GM18858 (cell line): ENCODE data around the gene SLC9A3.

Source experiments
- ATAC-seq: cut with Tn5 transposase; IDR thresholded peaks from one replicate; pipeline ENCODE4 v1.9.1; 2021; ENCODE audit not compliant: unreplicated experiment

SLC9A3 gene

GRCh38 chr5:446066-446882, 78.0 kb downstream of the SLC9A3 start:
- ATAC-seq = no peak

- no peak for ATAC-seq
These were observed 78.7 kb downstream of the SLC9A3 start for GRCh38 chr5:445591-445990.

GRCh38 chr5:444226-444625, 80.0 kb downstream of the SLC9A3 start:
- no peak for ATAC-seq

- ATAC-seq = no peak
These were observed 80.8 kb downstream of the SLC9A3 start for GRCh38 chr5:443239-444151.

DNA sequence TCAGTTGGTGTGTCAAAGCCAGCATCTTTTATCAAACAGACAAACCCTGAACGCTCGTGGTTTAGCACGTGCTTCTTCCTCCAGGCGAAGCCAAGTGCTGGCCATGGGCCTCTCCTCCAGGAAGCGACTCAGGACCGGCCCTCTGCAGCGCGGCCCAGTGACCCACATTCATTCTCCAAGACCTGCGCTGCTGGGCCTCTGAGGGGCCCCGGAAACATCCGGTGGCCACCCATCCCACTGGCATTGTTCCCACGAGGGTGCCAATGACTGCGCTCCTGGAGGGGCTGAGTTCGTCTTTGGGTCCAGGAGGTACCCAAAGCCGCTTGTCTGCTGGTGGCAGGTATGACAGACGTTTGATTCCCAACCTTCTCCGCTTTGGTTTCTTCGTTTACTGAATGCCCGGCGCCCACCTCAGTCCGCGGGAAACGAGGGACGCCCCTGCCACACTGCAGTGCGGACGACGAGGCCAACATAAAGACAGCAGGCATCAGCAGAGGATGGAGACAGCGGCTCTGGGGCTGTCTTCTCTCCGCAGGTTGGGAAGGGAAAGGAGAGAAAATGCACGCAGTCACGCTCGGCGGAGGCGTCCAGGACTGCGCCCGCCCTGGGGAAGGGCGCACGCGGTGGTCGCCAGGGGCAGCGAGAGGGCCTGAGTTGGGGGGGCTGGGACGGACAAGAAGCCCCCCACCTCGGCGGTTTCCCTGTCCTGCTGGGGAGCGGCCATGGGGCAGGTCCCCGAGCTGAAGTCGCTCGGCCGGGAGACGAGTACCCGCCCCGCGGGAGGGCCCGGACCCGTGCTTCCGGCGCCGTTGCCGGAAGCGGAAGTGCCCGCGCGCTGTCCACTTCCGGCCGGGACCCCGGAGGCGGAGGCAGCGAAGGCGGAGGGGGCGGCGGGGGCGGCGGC, 81.7 kb downstream of the SLC9A3 start, which contains the start of gene EXOC3:
TSS of gene EXOC3 (plus strand) at position 842 of the 904 bp plus-strand sequence. CDS start 3,030 bp downstream, outside the sequence.
- ATAC-seq = peak; percentile 72

DNA sequence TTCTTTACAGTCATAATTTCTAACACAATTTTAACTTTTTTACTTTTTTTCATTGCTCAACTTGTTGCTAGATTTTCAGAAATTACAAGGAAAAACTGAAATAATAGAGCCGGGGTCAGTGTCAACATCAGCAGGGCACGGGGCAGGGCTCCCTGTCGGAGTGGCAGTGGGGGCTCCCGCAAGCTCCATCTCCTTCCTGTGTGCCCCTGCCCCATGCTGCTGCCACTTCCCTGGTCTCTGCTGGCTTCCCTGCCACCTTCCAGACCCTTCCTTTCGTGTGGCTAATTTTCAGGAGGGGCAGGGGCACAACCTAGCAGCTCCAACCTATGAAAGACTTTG, 82.3 kb downstream of the SLC9A3 start:
- ATAC-seq = no peak

DNA sequence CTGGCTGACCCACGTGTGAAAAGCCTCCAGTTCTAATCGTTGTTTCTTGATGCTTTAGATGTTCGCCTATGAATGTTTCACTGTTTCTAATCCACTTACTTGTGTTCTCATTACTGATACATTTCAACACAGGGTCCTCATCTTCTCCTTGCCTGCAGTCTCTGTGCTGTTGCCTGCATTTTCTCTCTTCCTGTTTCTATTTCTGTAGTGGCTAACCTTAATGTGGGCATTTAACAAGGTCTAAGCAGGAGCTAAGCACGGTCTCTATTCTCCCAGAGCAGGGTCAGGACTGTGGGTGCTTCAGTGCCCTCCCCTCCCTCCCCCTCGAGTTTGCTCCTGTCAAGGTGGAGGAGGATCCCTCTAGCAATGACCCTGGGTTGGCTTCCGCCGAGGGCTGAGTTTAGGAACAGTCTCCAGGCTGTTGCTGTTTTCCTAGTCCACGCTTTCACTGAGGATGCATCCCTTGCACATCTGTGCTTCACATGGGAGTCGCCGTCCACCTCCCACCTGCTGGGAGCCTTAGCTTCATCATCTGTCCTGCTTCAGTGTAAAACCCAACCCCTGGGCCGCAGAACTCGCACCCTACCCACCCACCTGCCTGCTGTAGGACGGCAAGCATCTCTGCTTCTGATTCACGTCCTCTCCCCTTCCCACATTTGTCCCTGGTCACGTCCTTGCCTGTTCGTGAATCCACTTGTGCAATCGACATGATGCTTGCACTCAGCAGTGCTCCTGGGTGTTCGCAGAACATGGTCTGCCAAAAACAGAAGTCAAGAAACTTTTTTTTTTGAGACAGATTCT, 83.6 kb downstream of the SLC9A3 start:
- ATAC-seq = no peak

DNA sequence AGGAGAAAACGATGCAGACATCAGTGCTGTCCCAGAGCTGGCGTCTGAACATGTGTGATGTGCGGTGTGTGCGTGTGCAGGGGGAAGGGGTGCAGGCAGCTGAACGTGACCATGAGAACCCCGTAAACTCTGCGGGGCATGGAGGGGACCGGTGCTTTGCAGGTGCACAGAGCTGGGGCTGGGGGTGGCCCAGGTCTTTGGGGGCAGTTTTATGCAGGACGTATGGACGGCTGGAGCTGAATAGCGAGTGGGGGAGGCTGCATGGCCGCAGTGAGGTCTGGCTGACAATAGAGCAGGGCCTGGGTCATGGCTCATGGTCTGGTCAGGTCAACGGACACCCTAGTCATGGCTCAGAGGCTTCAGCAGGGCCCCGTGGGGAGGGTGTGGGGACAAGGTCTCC, 84.6 kb downstream of the SLC9A3 start:
- no peak for ATAC-seq

- ATAC-seq = no peak
These were observed 85.1 kb downstream of the SLC9A3 start for GRCh38 chr5:439181-439580.

DNA sequence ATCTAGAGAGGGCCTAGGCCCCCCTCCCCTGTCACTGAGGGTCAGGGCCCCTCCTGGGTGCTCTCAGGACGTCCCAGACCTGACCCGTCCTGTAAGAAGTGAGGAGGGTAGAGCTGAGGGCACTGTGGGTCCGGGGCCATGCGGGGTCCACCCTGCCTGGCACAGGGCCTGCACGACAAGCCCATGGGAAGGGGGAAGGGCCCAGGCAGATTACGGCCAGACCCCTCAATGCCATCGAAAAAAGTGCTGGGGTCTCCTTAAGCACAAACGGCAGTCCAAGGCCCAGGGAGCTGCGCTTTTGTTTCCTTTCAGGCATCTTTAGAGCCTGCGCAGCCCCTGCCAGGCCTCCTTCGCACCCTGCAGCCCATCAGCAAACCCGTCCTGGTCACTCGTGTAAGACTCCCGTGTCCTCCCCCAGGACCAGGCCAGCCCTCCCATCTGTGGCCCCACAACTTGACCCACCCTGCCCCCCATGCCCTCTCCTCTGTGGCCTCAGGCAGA, 85.7 kb downstream of the SLC9A3 start:
- ATAC-seq = no peak

DNA sequence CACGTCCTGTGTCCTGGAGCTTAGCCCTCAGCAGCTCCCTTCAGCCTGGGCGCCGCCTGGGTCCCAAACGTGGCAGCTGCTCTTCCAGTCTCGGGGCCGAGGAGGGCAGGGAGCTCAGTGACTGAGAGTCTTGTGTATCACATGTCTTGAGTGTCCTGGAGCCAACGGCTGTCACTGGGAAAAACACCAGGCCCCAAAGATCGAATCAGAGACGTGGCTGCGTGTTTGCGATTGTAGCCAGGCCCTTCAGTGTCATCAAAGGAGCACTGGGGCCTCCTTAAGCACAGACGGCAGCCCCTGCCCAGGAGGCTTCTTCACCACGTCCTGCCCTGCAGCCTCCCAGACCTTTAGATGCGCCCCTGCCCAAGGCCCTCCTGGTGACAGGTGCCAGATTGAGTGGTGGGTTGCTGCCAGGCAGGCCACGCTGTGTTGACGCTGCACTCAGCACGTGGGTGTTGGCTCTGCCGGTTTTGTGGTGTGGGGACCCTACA, 86.9 kb downstream of the SLC9A3 start:
- ATAC-seq = no peak

DNA sequence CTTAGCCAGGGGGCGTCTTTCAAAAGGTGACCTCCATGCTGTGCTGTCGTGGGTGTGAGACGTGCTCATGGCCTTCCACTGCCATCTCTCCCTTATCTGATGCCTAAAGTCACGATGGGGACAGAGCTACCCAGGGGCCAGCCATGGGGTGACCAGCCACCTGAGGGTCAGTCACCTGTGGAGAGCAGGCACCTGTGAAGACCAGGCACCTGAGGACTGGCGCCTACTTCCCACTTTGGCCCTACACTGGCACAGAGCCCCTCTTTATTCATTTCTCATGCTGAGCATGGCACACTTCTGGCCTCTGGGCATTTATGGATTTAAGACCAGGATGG, 87.6 kb downstream of the SLC9A3 start:
- ATAC-seq = no peak

GRCh38 chr5:435961-436640, 88.1 kb downstream of the SLC9A3 start:
- no peak for ATAC-seq

GRCh38 chr5:435156-435790, 89.0 kb downstream of the SLC9A3 start:
- no peak for ATAC-seq

DNA sequence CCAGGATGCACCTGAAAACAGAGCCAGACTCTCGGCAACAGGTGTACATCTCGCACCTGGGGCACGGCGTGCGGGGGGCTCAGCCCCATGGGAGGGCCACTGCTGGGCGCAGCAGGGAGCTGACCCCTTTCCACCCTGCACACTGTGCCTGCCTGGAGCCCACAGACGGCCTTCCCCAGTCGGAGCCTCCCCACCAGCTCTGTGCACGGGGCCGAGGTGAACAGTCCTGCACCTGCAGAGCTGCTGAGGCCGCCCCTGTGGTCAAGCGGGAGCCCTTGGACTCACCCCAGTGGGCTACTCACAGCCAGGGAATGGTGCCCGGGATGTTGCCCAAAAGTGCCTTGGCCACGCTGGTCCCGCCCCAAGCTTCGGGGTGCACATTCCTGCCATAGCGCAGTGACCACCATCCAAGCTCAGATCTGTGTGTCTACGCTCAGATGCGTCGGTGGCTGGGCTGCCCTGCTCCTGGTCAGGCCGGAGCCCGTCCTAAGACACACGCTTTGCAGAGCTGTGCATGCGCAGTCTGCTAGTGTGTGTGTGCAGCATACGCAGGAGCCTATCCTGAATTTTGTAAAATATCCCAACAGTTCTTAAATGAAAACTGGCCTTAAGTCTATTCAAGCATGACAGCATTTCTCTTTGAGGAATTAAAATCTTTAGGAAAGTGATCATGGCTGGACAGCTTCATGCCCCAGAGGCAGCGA, 89.7 kb downstream of the SLC9A3 start:
- ATAC-seq = no peak

DNA sequence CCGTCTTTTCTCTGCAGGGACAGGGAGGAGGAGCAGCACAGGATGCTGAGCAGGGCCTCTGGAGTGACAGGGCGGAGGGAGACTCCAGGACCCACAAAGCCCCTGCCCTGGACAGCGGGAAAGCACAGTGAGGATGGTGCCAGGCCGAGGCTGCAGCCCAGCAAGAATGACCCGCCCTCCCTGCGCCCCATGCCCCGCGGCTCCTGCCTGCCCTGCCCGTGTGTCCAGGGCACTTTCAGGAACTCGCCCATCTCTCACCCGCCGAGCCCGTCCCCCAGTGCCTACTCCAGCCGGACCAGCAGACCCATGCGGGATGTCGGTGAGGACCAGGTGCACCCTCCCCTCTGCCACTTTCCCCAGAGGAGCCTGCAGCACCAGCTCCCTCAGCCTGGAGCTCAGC, 90.4 kb downstream of the SLC9A3 start:
- ATAC-seq = no peak

- no peak for ATAC-seq
These were observed 91.1 kb downstream of the SLC9A3 start for GRCh38 chr5:432928-433791.
